Right ventricle myocardium superior (tissue), 1 donor: ENCODE data around the gene PPP1R15B. TPM values are rescaled to one million over a fixed set of nuclear protein-coding genes. Genes with fewer than 3 reads are reported as not detected.

Experiments used
- ATAC-seq: fragments of 200-7000 bp; cut with Tn5 transposase; one replicate; pipeline ENCODE4 v1.9.1; 2020; ENCODE audit warnings: mild to moderate bottlenecking; ENCODE audit not compliant: poor library complexity
- DNase-seq: peaks from one replicate; pipeline ENCODE4 v3.0.0-alpha.2; 2020
- intact Hi-C: fragments of 100-400 bp; cut with DNase I; formaldehyde crosslinking; loops from one replicate; pipeline ENCODE4 v1.11.2; 2022
- total RNA-seq: library from RNA; stranded (reverse); fragmentation: NEBNext Ultra II Directional; extraction: Animal tissue kit (Norgen Biotek cat#: 25700); gene quantifications from one replicate; pipeline ENCODE4 v1.2.1, GENCODE V29; 2021
- donor health status: DM: no; HTN: yes; CAD: no; lungs with severe emphysema.

The PPP1R15B gene
- total RNA-seq, 1 donor from 2014 or later, result 19.7 TPM

DNA sequence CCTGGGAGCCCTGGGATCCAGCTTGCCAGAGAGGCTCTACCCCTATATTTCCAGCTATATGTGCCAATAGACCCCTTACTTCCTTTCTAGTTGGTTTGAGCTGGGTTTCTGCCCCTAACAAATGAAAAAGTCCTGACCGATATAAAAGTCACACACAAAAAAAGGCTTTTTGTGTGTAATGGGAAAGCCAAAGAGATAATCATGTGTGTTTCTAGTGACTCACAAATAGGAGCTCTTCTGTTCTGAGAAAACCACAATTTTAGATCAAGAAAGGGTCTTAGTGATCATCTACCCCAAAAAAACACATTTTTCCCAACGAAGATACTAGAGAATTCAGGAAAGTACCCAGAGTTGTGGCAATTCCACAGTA, 28.9 kb downstream of the PPP1R15B start:
- intact Hi-C loops, result no loop called here
- no peak for ATAC-seq
- DNase-seq, result no peak

DNA sequence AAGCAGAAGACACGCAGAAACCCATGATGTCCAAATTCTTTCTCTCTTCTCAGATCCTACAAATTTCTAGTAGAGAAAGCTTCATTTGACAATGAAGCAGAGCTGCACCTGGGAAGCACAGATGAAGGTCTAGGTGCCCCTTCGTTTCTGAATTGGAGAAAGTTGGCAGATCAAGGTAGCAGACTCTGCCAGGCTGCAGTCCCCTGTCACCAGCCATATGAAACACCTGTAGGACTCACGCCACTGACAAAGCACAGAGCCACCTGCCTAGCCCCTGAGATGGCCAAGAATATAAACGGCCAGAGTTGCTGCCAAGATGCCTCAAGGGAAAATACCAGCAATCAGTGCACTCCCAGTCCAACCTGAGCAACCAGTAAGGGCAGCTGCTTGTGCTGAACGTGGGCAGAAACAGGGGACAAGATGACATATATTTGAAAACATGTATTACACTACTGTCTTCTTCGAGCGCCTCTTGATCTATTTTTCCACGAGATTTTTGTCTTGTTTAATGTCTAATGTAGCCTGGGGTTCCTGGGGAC, 31.3 kb downstream of the PPP1R15B start:
- DNase-seq (no peak), ATAC-seq (no peak)
- intact Hi-C loops, result no loop called here

- intact Hi-C loops, result no loop called here
- ATAC-seq, result peak; percentile 62
- DNase-seq, result peak; percentile 51
Observed at GRCh38 chr1:204377800-204378668, 33.6 kb downstream of the PPP1R15B start.

- ATAC-seq, result peak; percentile 36
- intact Hi-C loops, result no loop called here
- no peak for DNase-seq
Observed at GRCh38 chr1:204376919-204377799, 34.5 kb downstream of the PPP1R15B start.

DNA sequence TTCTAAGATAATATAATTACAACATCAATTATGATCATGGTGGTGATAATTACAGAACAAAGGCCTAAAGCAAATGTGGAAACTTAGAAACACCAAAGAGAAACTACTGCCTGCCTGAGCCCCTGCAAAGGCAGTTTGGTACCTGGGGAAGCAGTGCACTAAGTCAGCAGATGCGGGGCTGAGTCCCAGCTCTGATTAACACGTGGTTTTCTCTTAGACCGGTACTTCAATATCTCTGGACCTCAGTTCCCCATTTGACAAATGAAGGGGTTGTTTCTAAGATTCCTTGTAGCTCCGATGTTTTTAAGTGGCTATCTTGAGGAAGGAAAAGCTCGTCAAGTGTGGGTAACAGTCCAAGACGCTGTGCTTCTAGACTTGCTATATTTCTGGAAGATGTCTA, 35.2 kb downstream of the PPP1R15B start:
- no peak for ATAC-seq
- intact Hi-C loops, result no loop called here
- DNase-seq, result no peak

DNA sequence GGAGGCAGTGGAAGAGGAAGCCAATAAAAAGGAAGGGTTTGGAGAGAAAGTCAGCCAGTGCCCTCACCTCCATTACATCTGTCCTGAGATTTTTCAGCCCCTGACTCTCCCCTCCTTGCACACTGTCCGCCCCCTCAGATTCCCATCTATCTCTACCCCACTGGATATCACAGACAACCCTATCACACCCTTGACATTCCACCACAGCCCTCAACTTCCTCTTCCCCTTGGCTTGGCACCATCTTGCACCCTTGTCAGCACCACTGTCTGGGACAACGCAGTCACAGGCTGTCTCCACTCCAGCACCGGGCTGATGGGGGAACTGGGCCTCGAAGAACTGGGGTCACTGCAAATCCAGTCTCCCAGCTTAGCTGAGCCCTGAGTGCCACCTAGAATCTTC, 37.7 kb downstream of the PPP1R15B start:
- ATAC-seq, result no peak
- intact Hi-C loops, result no loop called here
- no peak for DNase-seq

GRCh38 chr1:204370176-204370575, 41.4 kb downstream of the PPP1R15B start:
- intact Hi-C loops, result no loop called here
- ATAC-seq, result no peak
- DNase-seq, result no peak

- no peak for DNase-seq
- ATAC-seq, result no peak
- intact Hi-C loops, result no loop called here
Observed at GRCh38 chr1:204368996-204369726, 42.5 kb downstream of the PPP1R15B start.

- no peak for ATAC-seq
- intact Hi-C loops, result no loop called here
- DNase-seq, result no peak
Observed at GRCh38 chr1:204367956-204368355, 43.7 kb downstream of the PPP1R15B start.

DNA sequence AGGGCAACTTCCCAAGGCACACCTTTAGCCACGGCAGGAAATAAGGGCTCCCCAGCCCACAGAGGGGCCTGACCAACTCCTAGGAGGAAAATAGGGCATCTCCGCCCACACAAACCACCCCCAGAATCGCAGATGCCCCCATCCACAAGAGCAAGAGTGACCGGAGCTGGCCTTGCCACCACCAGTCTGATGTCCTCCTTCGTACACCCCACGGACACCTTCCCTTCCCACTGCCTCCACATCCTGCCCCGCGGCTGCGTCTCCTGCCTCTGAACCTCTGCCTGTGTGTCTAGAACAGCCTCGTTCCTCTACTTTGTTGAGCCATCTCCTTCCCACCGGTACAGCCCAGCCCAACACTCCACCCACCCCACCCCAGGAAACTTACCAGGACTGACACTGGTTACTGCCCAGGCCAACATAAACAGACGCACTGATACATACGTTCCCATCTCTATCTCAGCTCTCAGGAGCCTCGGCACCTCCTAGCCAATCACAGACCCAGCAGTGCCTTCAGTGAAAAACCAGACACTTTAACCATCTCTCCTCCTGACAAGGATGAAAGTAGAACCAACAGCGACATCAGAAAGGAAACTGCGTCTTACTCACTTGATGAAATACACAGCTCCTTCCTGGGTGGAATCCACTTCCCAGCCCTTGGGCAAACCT, 44.3 kb downstream of the PPP1R15B start:
- intact Hi-C loops, result no loop called here
- DNase-seq, result no peak
- no peak for ATAC-seq

GRCh38 chr1:204366759-204367158, 44.9 kb downstream of the PPP1R15B start:
- intact Hi-C loops, result no loop called here
- ATAC-seq, result no peak
- DNase-seq, result no peak

- peak; percentile 86 for ATAC-seq
- intact Hi-C loops, result loop anchor here (2.0 to 5.0 kb wide), 3 partner anchors 106 to 201 kb away; no protein-coding TSS in a partner anchor
- DNase-seq, result peak; percentile 76
Observed at GRCh38 chr1:204363335-204364114, 48.1 kb downstream of the PPP1R15B start.

GRCh38 chr1:204362984-204363334, 48.7 kb downstream of the PPP1R15B start:
- no peak for DNase-seq
- intact Hi-C loops, result loop anchor here (2.0 to 5.0 kb wide), 3 partner anchors 106 to 200 kb away; no protein-coding TSS in a partner anchor

DNA sequence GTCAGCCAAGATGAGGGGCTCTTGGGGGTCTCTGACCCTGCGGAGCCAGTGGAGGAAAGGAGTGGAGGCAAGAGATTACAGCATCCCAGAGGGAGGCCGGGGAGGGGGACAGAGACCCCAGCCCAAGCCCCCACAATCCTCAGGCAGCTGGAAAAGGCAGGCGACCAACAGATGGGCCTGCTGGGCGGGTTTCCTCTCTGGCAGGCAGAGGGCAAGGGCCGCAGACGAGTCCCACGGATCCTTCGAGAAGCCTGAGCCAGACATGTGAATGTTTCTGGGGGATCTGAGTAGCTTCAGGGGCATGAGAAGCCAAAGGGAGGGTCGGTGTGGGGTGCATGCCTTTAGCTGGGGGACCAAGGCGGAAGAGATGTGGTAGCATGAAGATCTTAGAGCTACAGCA, 49.8 kb downstream of the PPP1R15B start:
- ATAC-seq, result no peak
- DNase-seq, result no peak
- intact Hi-C loops, result loop anchor here (2.0 to 5.0 kb wide), 3 partner anchors 104 to 199 kb away; no protein-coding TSS in a partner anchor

More at GRCh38 chr1:204362984-204363334, 48.7 kb downstream of the PPP1R15B start:
- peak; percentile 2 for ATAC-seq

DNA sequence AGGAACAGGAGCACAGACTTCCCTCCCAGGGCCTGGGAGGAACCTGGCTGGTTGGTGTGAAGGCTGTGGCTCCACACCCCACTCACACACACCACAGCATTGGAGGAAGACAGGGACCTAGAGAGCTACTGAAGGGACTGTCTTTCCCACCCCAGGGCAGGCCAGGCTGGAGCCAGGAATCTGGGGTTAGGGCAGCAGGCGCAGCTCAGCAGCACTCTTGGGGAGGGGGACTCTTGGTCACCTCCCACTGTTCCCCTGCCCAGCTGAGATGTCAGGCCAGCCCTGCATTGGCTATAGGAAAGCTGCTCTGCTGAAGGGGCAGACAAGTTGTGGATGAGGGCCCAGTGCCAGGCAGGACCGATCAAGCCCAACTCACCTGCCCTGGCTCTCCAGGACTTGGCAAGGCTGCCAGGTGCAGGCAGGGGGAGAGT, 50.3 kb downstream of the PPP1R15B start:
- no peak for ATAC-seq
- intact Hi-C loops, result loop anchor here (5.0 kb wide), 2 partner anchors 104 to 144 kb away; no protein-coding TSS in a partner anchor
- DNase-seq, result no peak

DNA sequence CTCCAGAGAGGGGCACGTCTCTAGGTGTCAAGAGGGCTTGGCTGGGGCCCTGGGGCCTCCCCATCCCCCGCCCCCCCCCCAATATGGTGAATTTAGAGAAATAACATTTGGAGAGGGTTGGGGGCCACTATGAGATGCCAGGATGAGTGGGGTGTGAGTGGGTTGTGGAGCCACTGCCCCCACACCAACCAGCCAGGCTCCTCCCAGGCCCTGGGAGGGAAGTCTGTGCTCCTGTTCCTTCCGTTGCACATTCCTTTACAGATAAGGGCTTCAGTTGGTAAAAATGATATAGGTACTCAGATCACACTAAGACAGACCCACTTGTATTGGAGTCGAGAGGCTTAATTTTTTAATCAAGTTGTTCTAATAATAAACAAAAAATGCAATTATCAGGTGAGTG, 51.3 kb downstream of the PPP1R15B start:
- intact Hi-C loops, result loop anchor here (5.0 kb wide), 2 partner anchors 103 to 143 kb away; no protein-coding TSS in a partner anchor
- no peak for DNase-seq
- ATAC-seq, result no peak
